ENCODE data around the gene NRP1.

Gene NRP1

DNA sequence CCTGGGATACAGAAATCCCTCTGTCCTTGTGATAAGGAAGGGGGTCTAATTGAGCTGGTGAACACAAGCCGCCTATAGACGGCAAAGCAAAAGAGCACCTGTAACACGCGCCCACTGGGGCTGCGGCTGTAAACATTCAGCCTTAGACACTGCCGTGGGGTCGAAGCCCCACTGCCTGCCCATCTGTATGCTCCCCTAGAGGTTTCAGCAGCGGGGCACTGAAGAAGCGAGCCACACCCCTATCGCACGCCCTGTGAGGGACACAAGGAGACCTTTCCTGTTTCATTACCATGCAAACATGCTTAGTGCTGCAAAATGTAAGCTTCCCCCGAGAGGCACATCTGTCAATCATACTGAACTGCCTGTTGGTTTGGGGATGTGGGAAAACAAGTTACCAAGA lies 82.1 kb downstream of the NRP1 start:
- Histone ChIP-seq H3K4me1 (ENCODE audit: control insufficient read depth, insufficient read depth, low read length) (0 out of 2 replicates have a peak, but pooled peaks cover 2% of the 10 kb centered on the region), H3K27ac (ENCODE audit: low read length) (no peak overlapping the region), H3K36me3 (ENCODE audit: control insufficient read depth, insufficient read depth, low read length) (no peaks in the 10 kb centered on the region), H3K4me3 (ENCODE audit: low read length) (no peak overlapping the region), H3K27me3 (ENCODE audit: control insufficient read depth, insufficient read depth, low read length) (no peaks in the 10 kb centered on the region), H3K9me3 (ENCODE audit: control insufficient read depth, insufficient read depth, low read length) (no peaks in the 10 kb centered on the region)
- DNase-seq (ENCODE audit: low read depth, low spot score), result no peak
- WGBS (ENCODE audit: insufficient coverage, insufficient read length), result no CpG with 5 or more reads among the region's 12 CpGs

DNA sequence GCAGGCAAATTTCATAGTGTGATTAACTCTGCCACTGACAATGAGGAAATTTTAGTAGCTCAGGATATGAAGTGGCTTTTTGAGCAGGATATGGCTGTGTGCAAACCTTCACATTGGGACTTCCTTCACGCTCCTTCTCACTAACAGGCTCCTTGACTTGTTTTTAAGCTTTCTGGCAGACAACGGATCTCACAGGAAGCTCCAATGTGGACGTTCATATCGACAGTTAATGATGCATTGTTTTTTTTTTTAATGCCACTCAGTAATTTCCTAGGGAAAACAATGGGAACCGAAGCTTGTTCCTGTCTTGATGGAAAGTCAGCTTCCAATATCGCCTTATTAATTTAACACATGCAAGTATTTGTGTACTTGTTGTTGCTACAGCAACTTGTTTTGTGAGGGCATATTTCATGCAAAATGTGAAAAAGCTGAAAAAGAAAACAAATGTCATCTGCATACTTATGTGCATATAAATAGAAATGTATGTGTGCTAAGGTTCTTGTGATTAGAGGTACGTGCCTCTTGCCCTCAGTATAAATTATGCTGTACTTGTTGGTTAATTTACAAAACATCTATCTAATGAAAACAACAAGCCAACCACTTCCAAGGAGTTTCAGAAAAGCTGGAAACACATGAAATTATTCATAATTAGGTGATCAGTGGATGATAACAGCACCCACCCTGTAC lies 84.7 kb downstream of the NRP1 start:
- no peaks in the 10 kb centered on the region for H3K4me1 ChIP-seq (ENCODE audit: control insufficient read depth, insufficient read depth, low read length)
- no peak for DNase-seq (ENCODE audit: low read depth, low spot score)
- no peaks in the 10 kb centered on the region for H3K36me3 ChIP-seq (ENCODE audit: control insufficient read depth, insufficient read depth, low read length)
- no peak overlapping the region for H3K4me3 ChIP-seq (ENCODE audit: low read length)
- no peaks in the 10 kb centered on the region for H3K9me3 ChIP-seq (ENCODE audit: control insufficient read depth, insufficient read depth, low read length)
- H3K27ac ChIP-seq (ENCODE audit: low read length), result no peak overlapping the region
- H3K27me3 ChIP-seq (ENCODE audit: control insufficient read depth, insufficient read depth, low read length), result no peaks in the 10 kb centered on the region
- no CpG with 5 or more reads among the region's 7 CpGs for WGBS (ENCODE audit: insufficient coverage, insufficient read length)

DNA sequence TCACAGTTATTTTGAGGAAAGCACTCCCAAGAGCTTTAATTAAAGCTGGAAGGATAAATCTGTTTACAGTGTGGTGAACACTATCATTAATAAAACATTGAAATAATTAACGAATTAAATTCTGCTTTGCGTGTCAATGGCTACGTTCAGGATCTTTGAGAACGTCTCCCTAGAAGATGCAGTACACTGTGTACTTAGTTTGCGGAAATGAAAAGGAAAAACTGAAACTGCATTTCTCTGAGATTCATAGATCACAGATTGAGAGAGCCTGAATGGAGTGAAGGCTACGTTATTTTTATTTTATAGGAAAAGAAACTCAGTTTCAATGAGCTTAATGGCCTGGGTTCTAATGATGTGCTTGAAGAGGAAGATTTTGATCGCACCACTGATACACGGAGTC lies 85.3 kb downstream of the NRP1 start:
- no peaks in the 10 kb centered on the region for H3K9me3 ChIP-seq (ENCODE audit: control insufficient read depth, insufficient read depth, low read length)
- no peaks in the 10 kb centered on the region for H3K27me3 ChIP-seq (ENCODE audit: control insufficient read depth, insufficient read depth, low read length)
- H3K4me3 ChIP-seq (ENCODE audit: low read length), result no peak overlapping the region
- H3K36me3 ChIP-seq (ENCODE audit: control insufficient read depth, insufficient read depth, low read length), result no peaks in the 10 kb centered on the region
- no peaks in the 10 kb centered on the region for H3K4me1 ChIP-seq (ENCODE audit: control insufficient read depth, insufficient read depth, low read length)
- no peak overlapping the region for H3K27ac ChIP-seq (ENCODE audit: low read length)
- no peak for DNase-seq (ENCODE audit: low read depth, low spot score)
- no CpG with 5 or more reads among the region's 8 CpGs for WGBS (ENCODE audit: insufficient coverage, insufficient read length)

DNA sequence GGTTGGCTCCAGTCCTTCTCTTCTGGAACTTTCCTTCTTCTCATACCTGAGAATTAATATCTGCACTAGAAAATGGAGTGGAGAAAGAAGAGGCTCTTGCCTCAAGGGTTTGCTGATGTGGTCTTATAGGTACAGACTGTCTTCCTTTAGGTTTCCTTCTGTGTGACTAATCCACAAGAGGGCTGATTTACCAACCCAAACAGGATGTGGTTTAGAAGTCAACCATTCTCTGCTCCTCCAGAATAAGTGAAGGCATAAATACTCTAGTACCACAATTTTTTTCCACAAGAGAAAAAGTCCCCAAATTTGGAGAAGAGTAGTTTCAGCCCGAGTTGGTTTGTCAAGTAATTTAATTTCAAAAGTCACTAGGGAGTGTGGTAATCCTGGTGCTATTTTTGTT lies 85.8 kb downstream of the NRP1 start:
- WGBS (ENCODE audit: insufficient coverage, insufficient read length), result no CpG with 5 or more reads among the region's 1 CpG
- Histone ChIP-seq H3K27ac (ENCODE audit: low read length) (no peak overlapping the region), H3K27me3 (ENCODE audit: control insufficient read depth, insufficient read depth, low read length) (no peaks in the 10 kb centered on the region), H3K9me3 (ENCODE audit: control insufficient read depth, insufficient read depth, low read length) (no peaks in the 10 kb centered on the region), H3K36me3 (ENCODE audit: control insufficient read depth, insufficient read depth, low read length) (no peaks in the 10 kb centered on the region), H3K4me1 (ENCODE audit: control insufficient read depth, insufficient read depth, low read length) (no peaks in the 10 kb centered on the region), H3K4me3 (ENCODE audit: low read length) (no peak overlapping the region)
- DNase-seq (ENCODE audit: low read depth, low spot score), result no peak

DNA sequence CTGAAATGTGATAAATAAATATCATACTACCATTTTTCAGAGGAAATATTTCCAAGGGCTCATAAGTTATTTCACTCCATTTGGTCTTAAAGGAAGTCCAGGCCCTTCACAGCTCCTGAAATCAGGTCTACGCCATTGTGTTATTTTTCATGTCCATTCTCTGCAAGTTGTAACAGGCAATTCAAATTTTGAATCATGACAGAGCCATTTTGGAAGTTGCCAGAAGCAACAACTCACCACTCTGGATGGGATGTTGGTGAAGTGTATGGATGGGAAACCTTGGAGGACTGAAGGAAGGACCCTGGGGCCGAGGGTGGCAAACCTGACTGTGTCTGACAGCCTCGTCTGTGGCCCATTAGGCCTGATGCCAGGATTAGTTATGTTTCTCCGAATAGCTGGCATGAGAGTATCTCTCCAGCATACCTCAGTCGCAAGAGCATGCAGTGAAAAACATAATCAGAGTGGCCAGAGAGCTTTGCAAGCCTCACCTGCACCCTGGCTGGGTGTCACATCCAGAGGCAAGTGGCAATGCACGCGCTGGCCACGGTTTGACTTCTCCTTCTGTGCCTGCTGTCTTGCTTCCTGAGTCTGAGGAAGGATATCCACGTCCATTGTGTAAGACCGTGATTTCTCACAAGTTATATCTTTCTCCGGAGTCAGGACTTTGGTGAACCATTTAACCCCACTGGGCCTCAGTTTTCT lies 87.1 kb downstream of the NRP1 start:
- H3K4me1 ChIP-seq (ENCODE audit: control insufficient read depth, insufficient read depth, low read length), result no peaks in the 10 kb centered on the region
- WGBS (ENCODE audit: insufficient coverage, insufficient read length), result no CpG with 5 or more reads among the region's 11 CpGs
- H3K27ac ChIP-seq (ENCODE audit: low read length), result no peak overlapping the region
- no peak for DNase-seq (ENCODE audit: low read depth, low spot score)
- H3K9me3 ChIP-seq (ENCODE audit: control insufficient read depth, insufficient read depth, low read length), result no peaks in the 10 kb centered on the region
- H3K36me3 ChIP-seq (ENCODE audit: control insufficient read depth, insufficient read depth, low read length), result no peaks in the 10 kb centered on the region
- H3K27me3 ChIP-seq (ENCODE audit: control insufficient read depth, insufficient read depth, low read length), result no peaks in the 10 kb centered on the region
- H3K4me3 ChIP-seq (ENCODE audit: low read length), result no peak overlapping the region

DNA sequence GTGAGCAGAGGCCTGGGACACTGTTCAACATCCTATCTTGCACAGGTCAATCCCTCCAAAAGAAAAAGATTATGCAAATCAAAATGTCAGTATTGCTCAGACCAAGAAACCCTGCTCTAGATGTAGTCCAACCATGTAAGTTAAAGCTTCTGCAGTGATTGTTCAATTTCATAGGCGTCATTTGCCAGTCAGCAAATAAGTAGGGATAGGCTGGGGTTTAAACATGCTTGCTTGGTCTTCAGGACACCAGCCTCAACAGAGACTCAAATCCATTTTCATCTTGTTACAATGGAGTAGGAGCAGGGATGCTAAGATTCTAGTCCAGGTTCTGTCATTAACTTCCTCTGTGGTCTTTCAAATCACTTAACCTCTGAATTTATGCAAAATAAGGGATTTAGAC lies 89.1 kb downstream of the NRP1 start:
- Histone ChIP-seq H3K4me1 (ENCODE audit: control insufficient read depth, insufficient read depth, low read length) (no peaks in the 10 kb centered on the region), H3K27ac (ENCODE audit: low read length) (no peak overlapping the region), H3K27me3 (ENCODE audit: control insufficient read depth, insufficient read depth, low read length) (no peaks in the 10 kb centered on the region), H3K9me3 (ENCODE audit: control insufficient read depth, insufficient read depth, low read length) (no peaks in the 10 kb centered on the region), H3K4me3 (ENCODE audit: low read length) (no peak overlapping the region), H3K36me3 (ENCODE audit: control insufficient read depth, insufficient read depth, low read length) (no peaks in the 10 kb centered on the region)
- DNase-seq (ENCODE audit: low read depth, low spot score), result no peak
- WGBS (ENCODE audit: insufficient coverage, insufficient read length), result no CpG with 5 or more reads among the region's 1 CpG

DNA sequence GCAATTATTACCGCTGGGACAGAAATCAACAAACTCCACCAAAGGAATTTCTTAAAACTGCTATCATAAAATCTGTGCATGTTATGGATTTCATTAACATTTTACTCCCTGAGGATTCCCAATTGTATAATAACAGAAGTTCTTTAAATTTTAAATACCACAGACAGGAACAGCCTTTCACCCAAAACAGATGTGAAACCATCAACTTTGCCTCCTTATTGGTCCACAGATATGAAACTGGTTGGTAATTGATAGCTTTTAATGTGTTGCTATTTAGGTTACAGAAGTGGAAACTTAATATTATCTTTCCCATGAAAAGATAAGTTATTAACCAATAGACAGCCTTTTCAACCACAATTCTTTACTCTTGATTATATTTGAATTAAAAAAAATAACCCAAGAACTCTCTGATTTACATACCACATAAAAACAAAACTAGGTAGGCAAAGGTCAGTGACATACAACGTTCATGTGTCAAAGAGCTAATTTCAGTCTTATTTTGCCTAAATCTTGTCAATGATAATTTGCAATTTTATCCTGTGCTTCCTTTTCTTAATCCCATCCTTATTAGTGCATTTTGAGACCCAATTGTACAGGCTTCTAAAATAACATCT lies 90.0 kb downstream of the NRP1 start:
- DNase-seq (ENCODE audit: low read depth, low spot score), result no peak
- no peak overlapping the region for H3K27ac ChIP-seq (ENCODE audit: low read length)
- no peak overlapping the region for H3K4me3 ChIP-seq (ENCODE audit: low read length)
- no peaks in the 10 kb centered on the region for H3K36me3 ChIP-seq (ENCODE audit: control insufficient read depth, insufficient read depth, low read length)
- no peaks in the 10 kb centered on the region for H3K9me3 ChIP-seq (ENCODE audit: control insufficient read depth, insufficient read depth, low read length)
- no peaks in the 10 kb centered on the region for H3K27me3 ChIP-seq (ENCODE audit: control insufficient read depth, insufficient read depth, low read length)
- WGBS (ENCODE audit: insufficient coverage, insufficient read length), result no CpG with 5 or more reads among the region's 2 CpGs
- no peaks in the 10 kb centered on the region for H3K4me1 ChIP-seq (ENCODE audit: control insufficient read depth, insufficient read depth, low read length)

DNA sequence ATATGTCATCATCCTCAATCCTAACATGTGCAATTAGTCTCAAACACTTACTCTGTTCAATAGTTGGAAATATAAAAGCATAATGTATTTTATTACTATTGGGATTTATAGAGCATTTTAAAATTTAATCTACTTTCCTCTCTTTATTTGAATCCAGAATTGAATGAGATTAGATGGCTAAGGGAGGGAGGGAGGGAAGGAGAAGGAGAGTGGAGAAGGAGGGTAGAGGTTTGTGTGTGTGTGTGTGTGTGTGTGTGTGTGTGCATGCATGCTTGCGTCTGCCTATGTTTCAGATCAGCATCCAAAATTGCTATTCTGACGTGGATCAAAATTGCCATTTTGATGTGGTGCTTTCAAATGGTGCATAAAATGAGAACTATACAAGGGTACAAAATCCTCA lies 90.8 kb downstream of the NRP1 start:
- no peaks in the 10 kb centered on the region for H3K9me3 ChIP-seq (ENCODE audit: control insufficient read depth, insufficient read depth, low read length)
- WGBS (ENCODE audit: insufficient coverage, insufficient read length), result no CpG with 5 or more reads among the region's 2 CpGs
- no peak overlapping the region for H3K4me3 ChIP-seq (ENCODE audit: low read length)
- no peaks in the 10 kb centered on the region for H3K27me3 ChIP-seq (ENCODE audit: control insufficient read depth, insufficient read depth, low read length)
- no peak for DNase-seq (ENCODE audit: low read depth, low spot score)
- no peaks in the 10 kb centered on the region for H3K4me1 ChIP-seq (ENCODE audit: control insufficient read depth, insufficient read depth, low read length)
- no peak overlapping the region for H3K27ac ChIP-seq (ENCODE audit: low read length)
- no peaks in the 10 kb centered on the region for H3K36me3 ChIP-seq (ENCODE audit: control insufficient read depth, insufficient read depth, low read length)

DNA sequence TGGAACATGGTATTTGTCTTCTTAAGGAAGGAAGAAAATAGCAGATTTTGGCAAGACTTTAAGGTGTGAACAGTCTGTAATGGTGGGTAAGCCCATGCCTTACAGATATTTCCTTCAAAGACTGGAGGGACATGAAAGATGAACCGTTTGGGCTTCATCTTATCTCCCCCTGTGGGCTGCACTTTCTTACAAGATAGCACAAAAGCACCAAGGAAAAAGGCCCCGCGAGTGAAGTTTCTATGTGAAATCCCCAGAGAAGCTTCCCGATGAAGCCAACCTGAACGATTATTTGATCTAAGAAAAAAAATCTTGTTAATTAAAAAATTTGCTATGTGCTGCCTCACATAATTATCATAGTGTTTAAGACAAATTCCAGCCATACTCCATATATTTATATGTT lies 91.5 kb downstream of the NRP1 start:
- WGBS (ENCODE audit: insufficient coverage, insufficient read length), result no CpG with 5 or more reads among the region's 5 CpGs
- H3K36me3 ChIP-seq (ENCODE audit: control insufficient read depth, insufficient read depth, low read length), result no peaks in the 10 kb centered on the region
- H3K27me3 ChIP-seq (ENCODE audit: control insufficient read depth, insufficient read depth, low read length), result no peaks in the 10 kb centered on the region
- H3K9me3 ChIP-seq (ENCODE audit: control insufficient read depth, insufficient read depth, low read length), result no peaks in the 10 kb centered on the region
- DNase-seq (ENCODE audit: low read depth, low spot score), result no peak
- H3K4me1 ChIP-seq (ENCODE audit: control insufficient read depth, insufficient read depth, low read length), result no peaks in the 10 kb centered on the region
- H3K27ac ChIP-seq (ENCODE audit: low read length), result no peak overlapping the region
- no peak overlapping the region for H3K4me3 ChIP-seq (ENCODE audit: low read length)

DNA sequence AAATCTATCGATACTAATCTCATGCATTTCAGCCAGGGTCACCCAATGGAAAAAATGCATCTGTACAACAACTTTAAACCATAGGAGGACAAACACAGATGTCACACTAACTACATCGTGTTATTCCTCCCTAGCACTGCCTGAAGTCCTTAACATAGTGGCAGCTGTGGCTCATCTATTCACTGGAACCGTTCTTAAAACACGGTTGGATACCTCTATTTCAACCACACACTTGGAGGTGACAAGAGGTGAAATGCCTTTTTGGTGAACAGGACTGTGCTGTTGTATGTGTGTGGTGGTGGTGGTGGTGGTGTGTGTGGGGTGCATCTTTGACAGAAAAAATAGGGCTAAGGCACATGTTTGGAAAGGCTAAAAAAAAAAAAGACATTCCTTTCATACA lies 93.1 kb downstream of the NRP1 start:
- no peak for DNase-seq (ENCODE audit: low read depth, low spot score)
- H3K27me3 ChIP-seq (ENCODE audit: control insufficient read depth, insufficient read depth, low read length), result no peaks in the 10 kb centered on the region
- H3K27ac ChIP-seq (ENCODE audit: low read length), result no peak overlapping the region
- H3K9me3 ChIP-seq (ENCODE audit: control insufficient read depth, insufficient read depth, low read length), result no peaks in the 10 kb centered on the region
- H3K36me3 ChIP-seq (ENCODE audit: control insufficient read depth, insufficient read depth, low read length), result no peaks in the 10 kb centered on the region
- H3K4me3 ChIP-seq (ENCODE audit: low read length), result no peak overlapping the region
- no peaks in the 10 kb centered on the region for H3K4me1 ChIP-seq (ENCODE audit: control insufficient read depth, insufficient read depth, low read length)
- no CpG with 5 or more reads among the region's 4 CpGs for WGBS (ENCODE audit: insufficient coverage, insufficient read length)
